HG03378 (cell line): ENCODE results near the gene CCNO.

ENCODE experiments used
- ATAC-seq: cut with Tn5 transposase; IDR thresholded peaks from one replicate; pipeline ENCODE4 v1.9.1; 2021; ENCODE audit warnings: mild to moderate bottlenecking, moderate library complexity; ENCODE audit not compliant: unreplicated experiment

CCNO gene

DNA sequence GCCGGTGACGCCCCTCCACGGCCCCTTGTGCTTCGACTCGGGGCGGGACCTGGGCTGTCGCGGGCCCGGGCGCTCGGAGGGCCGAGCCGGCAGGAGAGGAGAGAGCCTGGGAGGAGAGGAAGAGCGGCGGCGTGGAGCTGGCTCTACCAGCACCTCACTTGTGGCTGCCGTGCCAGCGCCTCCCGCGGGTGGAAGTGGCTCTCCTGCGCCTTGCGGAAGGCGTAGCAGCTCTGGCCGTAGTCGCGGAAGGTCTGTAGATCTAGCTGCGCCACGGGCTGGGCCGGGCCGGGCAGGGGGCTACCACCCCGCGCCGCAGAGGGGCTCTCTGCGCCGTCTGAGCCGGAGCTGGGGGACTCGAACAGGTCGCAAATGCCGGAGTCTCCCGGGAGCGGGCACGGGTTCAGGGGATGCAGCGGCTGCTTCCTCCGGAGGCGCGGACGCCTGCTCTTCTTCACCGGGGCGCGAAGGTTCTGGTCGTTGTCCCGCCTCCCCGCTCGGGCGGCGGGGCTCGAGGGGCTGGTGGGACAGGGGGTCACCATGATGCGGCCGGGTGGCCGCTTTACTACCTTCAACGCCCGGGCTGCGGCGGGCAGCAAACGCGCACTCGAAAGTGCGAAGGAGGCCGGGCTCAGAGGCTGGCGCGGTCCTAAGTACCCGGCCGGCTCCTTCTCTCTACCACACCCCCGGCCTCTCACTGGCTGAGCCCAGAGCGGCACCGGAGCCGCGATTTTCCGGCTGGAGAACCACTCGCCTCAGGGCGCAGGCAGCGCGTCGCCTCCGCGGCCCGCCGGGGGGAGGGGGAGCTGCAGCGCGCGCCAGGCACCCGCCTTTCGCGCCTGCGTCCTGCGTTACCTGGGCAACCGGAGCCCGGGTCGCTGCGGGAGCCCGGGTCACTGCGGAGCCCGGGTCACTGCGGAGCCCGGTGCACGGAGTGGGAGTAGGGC is at the start of gene CCNO:
Gene CCNO (minus strand): TSS at position 624 of the 944 bp plus-strand sequence. CDS start 85 bp downstream, at position 539.
- ATAC-seq, result no peak

DNA sequence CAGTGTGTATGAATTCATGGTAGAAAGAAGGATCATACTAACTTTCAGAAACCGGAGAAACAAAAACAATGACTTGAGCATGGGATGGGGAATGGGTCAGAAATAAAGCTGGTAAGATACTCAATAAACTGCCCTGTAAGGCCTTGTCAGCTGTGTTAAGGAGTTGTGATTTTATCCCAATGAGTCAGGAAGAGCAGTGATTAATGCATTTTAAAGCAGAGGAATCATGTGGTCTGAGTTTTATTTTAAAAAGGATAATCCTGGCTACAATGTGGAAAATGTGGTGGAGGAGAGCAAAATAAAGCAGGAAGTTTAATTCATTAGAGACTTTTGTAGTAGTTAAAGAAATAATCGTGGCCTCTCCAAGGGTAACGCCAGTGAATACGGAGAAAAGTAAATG is 45.4 kb upstream of the CCNO start:
- ATAC-seq, result no peak

- ATAC-seq, result no peak
Measured at GRCh38 chr5:55276771-55277170, 43.4 kb upstream of the CCNO start.

GRCh38 chr5:55258339-55258738 is 24.9 kb upstream of the CCNO start:
- ATAC-seq, result no peak

DNA sequence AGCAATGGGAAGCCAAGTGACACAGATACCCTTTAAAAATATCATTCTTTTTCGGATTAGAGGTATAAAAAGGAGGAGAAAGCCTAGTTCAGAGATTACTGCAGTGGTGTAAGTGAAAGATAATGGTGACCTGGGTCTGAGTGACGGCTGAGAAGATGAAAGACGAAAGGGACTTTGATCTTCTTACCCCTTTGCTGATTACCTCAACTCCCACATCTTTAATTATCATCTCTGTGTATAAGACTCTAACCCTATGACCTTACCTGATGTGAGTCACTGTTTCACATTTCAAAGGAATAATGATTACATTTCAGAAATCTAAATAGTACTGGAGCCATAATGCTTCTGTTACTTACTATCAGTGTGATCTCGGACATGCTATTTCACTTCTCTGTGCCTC is 21.4 kb upstream of the CCNO start:
- ATAC-seq, result no peak

DNA sequence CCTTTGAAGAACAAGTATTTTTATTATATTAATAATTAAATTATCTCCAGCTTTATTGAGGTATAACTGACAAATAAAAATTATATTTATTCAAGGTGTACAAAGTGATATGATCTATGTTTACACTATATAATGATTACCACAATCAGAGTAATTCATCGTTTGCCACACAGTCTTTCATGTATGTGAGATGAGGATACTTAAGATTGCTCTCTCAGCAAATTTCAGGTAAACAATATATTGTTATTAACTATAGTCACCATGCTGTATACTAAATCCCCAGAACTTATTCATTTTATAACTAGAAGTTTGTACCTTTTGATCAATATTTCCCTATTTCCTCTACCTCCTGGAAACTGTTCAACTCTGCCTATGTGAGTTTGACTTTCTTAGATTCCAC is 16.7 kb upstream of the CCNO start:
- no peak for ATAC-seq

DNA sequence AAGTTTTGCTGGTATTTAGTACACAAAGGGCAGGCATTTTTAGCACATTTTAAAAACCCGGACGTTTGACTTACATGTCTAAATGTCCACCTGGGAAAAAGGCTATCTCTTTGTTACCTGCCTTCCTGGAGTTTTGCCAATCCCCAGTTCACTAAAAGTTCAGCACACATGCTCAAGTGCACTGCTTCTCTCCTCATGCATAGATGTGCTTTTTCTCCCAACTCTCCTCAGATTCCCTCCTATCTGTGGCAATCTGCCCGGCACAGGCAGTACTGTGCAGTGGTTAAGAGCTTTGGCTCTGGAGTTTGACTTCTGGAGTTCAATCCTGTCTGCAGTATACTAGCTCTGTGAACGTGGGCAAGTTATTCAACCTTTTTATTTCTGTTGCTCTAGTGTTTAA is 8.3 kb upstream of the CCNO start:
- no peak for ATAC-seq

- ATAC-seq, result no peak
Measured at GRCh38 chr5:55236800-55237199, 3.4 kb upstream of the CCNO start.

DNA sequence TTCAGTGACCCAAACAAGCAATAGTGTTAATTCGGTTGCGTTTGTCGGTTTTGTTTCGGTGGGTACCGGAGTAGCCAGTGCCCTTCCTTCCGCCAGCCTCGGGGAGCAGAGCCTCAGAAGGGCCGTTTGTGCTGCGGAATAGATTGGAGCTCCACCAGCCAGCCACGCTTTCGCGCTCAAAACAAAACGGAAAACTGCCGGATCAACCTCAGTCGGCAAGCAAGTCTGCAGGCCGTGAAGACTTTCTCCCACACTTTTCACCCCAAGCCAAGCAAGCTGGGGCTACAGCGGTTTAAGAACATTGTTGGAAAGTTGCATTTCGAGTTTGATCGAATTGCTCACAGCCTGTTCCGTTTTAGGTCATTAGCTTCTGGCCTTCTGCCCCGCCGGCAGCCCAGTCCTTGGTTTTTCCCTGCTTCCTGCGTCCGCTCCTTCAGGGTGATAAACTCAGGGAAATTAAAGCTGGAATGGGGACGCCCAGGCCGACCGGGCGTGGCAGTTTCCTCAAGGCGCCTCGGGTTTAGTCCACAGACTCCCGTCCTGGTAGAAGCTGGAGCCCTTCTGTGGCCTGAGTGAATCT is 803 bp upstream of the CCNO start:
- ATAC-seq, result no peak

- no peak for ATAC-seq
Measured at GRCh38 chr5:55232271-55232984, 980 bp downstream of the CCNO start.

GRCh38 chr5:55231919-55232270 is 1.5 kb downstream of the CCNO start:
- no peak for ATAC-seq

- no peak for ATAC-seq
Measured at GRCh38 chr5:55231029-55231918, 2.1 kb downstream of the CCNO start.

GRCh38 chr5:55230086-55230629 is 3.2 kb downstream of the CCNO start:
- no peak for ATAC-seq

DNA sequence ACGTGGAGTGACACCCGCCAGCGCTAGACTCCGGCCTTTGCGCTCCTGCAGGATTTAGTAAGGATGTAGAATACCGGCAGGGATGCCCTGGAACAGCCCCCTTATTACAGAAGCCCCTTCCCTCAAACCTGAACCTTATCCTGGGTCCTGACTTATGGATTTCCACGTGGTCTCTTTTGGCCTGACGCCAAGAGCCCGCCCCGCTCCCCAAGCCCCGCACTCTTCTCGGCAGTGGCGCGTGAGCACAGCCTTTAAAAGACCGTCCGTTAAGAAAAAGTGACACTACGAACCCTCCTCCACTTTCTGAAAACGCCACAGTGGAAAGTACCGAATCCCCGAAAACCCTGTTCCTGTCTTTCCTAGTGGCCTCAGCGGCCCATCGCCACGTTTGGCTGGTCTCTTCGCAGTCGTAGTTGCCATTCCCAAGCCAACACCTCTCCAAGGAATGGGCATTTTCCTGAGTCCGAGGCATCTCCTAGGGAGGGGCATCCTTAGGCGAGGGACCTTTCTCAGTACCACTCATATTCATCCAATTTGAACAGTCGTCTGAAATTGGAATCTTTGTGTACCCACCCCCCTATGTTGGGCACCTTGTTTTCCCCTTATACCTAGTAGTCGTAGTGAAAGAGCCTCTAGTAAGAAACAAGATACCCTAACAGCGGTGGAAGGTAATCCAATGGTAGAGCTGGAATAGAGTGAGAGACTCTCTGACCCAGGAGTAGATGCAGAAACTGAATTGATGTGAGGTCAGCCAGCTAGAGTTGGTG is 5.6 kb downstream of the CCNO start:
- no peak for ATAC-seq

DNA sequence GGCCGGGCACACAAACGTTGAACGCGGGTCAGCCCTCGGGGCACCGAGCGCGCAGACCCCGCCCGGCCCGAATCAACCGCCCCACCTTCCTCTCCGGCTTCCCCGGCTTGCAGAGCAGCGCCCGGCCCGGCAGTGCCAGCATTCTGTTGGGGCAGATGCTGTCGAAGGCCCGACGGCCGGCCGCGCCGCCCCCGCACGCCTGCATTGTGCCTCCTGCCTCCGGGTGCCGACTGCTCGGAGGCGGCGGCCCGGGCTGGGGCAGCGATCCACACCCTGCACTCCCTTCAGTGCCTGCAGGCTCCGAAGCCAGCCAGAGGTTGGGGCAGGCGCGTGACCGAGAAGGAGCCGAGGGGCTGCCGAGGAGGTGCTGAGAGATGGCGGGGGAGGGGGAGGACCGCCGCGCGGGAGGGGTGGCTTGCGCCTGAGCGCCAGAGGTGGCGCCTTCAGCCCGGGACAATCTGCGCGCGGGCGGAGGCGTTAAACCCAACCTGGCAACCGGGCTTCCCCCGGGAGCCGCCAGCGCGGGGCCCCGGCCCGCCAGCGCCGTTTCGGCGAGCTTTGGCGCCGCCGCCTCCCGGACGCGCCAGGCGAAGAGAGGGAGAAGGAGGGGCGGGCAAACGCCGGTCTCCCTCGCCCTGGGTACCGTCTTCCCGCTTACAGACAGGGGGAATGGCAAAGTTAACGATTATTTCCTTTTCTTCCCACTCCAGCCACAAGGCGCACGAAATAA is 6.3 kb downstream of the CCNO start, which contains the start of gene MCIDAS:
Gene MCIDAS (minus strand): TSS at position 382 of the 730 bp plus-strand sequence. CDS start 177 bp downstream, at position 205.
- ATAC-seq, result peak; percentile 20

DNA sequence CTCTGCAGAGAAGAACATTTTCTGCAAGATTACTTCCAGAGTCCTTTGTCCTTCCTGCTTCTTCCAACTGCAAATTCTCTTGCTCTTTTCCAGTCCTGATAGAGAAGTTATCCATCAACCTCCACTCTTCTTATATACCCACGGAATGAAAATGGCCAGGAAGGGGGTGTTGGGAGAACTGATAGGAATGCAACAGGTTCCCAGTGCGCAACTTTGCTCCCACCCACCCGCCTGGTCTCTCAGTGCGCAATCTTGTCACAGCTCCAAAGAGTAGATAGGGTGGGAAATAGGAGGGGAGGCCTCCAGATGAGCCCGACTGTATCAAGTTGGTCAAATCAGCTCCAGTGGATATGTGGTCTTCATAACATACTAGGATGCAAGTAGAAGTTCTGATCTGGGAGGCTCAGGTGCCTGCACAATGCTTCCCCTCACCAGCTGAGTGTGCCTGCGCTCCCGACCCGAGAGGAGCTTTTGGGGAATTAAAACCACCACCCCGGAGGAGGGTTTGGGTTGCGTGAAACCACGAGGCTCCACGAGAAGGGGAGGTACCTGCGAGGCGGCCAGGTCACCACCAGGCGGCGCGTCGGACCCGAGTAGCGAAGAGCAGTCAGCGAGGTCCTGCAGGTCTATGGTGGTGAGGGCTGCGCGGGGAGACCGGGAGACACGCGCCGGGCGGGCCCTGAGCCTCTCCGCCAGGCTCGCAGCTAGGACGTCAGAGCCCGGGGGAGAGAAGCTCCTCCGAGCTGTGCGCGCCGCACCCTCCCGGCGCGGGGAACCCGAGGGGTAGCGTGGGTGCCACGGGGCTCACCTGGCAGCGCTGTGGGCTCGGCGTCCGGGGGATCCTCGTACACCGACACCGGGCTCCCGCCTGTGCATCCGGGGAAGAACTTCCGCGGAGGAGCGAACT is 7.1 kb downstream of the CCNO start:
- ATAC-seq, result peak; percentile 52

- no peak for ATAC-seq
Measured at GRCh38 chr5:55225346-55225745, 8.1 kb downstream of the CCNO start.

- ATAC-seq, result no peak
Measured at GRCh38 chr5:55223812-55224240, 9.6 kb downstream of the CCNO start.
